GM19438 (cell line): ENCODE data around the gene GET3.

Experiments used
- ATAC-seq: cut with Tn5 transposase; IDR thresholded peaks from one replicate; pipeline ENCODE4 v1.9.1; 2021; ENCODE audit warnings: low read depth; ENCODE audit not compliant: unreplicated experiment

The GET3 gene

GRCh38 chr19:12750851-12751250, 13.6 kb downstream of the GET3 start:
- no peak for ATAC-seq

GRCh38 chr19:12751635-12752034, 14.3 kb downstream of the GET3 start, which contains the start of gene BEST2:
Gene BEST2 (plus strand): TSS chr19:12751791. CDS start chr19:12752593, 802 bp downstream.
- no peak for ATAC-seq

- ATAC-seq: no peak
Measured at GRCh38 chr19:12752056-12752781, 14.9 kb downstream of the GET3 start.

GRCh38 chr19:12754465-12755196, 17.3 kb downstream of the GET3 start:
- no peak for ATAC-seq

- ATAC-seq: no peak
Measured at GRCh38 chr19:12756150-12756883, 19.0 kb downstream of the GET3 start.

GRCh38 chr19:12757544-12758274, 20.4 kb downstream of the GET3 start:
- no peak for ATAC-seq

- no peak for ATAC-seq
Measured at GRCh38 chr19:12759686-12760085, 22.4 kb downstream of the GET3 start.

- no peak for ATAC-seq
Measured at GRCh38 chr19:12763100-12763499, 25.8 kb downstream of the GET3 start.

- ATAC-seq: no peak
Measured at GRCh38 chr19:12764698-12765097, 27.4 kb downstream of the GET3 start.

GRCh38 chr19:12766051-12766521, 28.8 kb downstream of the GET3 start:
- no peak for ATAC-seq

- ATAC-seq: no peak
Measured at GRCh38 chr19:12767150-12767549, 29.9 kb downstream of the GET3 start.

GRCh38 chr19:12767666-12768065, 30.4 kb downstream of the GET3 start:
- no peak for ATAC-seq

- no peak for ATAC-seq
Measured at GRCh38 chr19:12769689-12770088, 32.4 kb downstream of the GET3 start.

GRCh38 chr19:12770922-12771321, 33.6 kb downstream of the GET3 start:
- no peak for ATAC-seq

- ATAC-seq: no peak
Measured at GRCh38 chr19:12772323-12772722, 35.0 kb downstream of the GET3 start.

- ATAC-seq: no peak
Measured at GRCh38 chr19:12773571-12773970, 36.3 kb downstream of the GET3 start.

GRCh38 chr19:12774588-12775555, 37.6 kb downstream of the GET3 start, which contains the start of gene HOOK2:
Gene HOOK2 (minus strand): TSS chr19:12775552. CDS start chr19:12775449, 103 bp downstream.
- no peak for ATAC-seq

GRCh38 chr19:12777217-12778016, 40.1 kb downstream of the GET3 start:
- ATAC-seq: no peak
